ENCODE data around the gene ALK.

Gene ALK

DNA sequence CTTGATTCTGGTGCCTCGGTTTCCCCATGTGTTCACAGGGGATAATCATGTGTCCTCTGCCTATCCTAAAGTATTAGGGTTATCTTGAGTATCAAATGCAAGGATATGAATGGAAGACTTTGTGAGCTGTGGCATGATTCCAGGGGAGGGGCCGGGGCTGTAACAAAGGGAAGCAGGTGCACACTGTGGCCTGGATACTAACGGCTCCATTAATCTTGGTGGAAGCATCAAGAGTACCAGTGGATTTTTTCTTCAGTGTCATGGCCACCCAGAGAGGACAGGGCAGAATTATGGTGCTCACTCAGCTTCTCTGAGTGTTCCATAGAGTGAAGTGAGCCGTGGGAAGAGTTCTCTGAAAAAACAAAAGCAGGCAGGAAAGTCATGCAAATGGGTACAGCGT is 320.1 kb downstream of the ALK start:
- Histone ChIP-seq H3K4me2 (ENCODE audit: insufficient read depth, low read length, poor library complexity, severe bottlenecking) (no peak overlapping the region), H3K27me3 (ENCODE audit: control insufficient read depth in 3 of 3, insufficient read depth in 3 of 3, low read depth in 1 of 3, low read length in 3 of 3) (no peaks in the 10 kb centered on the region), H3K9ac (ENCODE audit: low read depth, low read length, poor library complexity) (no peak overlapping the region), H2BK120ac (ENCODE audit: low read depth, low read length) (no peak overlapping the region), H2AFZ (ENCODE audit: low read length) (no peak overlapping the region), H2BK12ac (ENCODE audit: low read length) (no peak overlapping the region), H3K18ac (ENCODE audit: low read length) (no peak overlapping the region), H3K9me3 (replicated peaks in 1 of 2; ENCODE audit: control insufficient read depth in 2 of 2, insufficient read depth in 1 of 2, low read depth in 1 of 2, low read length in 2 of 2) (peaks cover 0 to 9% of the 10 kb centered on the region in 2 donors), H3K4ac (ENCODE audit: low read length) (no peak overlapping the region), H3K23ac (ENCODE audit: low read depth, low read length, poor library complexity) (no peak overlapping the region), H2AK5ac (ENCODE audit: low read depth, low read length) (no peak overlapping the region), H4K91ac (ENCODE audit: low read depth, low read length, poor library complexity) (no peak overlapping the region), H3K79me1 (ENCODE audit: low read depth, low read length) (no peaks in the 10 kb centered on the region), H3K27ac (replicated peaks; ENCODE audit: low read length) (no peak overlapping the region), H3K14ac (ENCODE audit: low read length) (no peak overlapping the region), H3K36me3 (replicated peaks in 1 of 2; ENCODE audit: control insufficient read depth in 2 of 2, insufficient read depth in 2 of 2, low read length in 2 of 2) (no peaks in the 10 kb centered on the region), H3K4me3 (ENCODE audit: low read length in 2 of 2) (no peak overlapping the region), H2BK15ac (ENCODE audit: low read length) (no peak overlapping the region), H2BK5ac (ENCODE audit: low read length) (no peak overlapping the region), H3K4me1 (ENCODE audit: control insufficient read depth in 2 of 2, insufficient read depth in 1 of 2, low read depth in 1 of 2, low read length in 2 of 2) (peaks cover 0 to 7% of the 10 kb centered on the region in 2 donors), H4K8ac (ENCODE audit: low read depth, low read length) (no peak overlapping the region)
- no peak for DNase-seq (ENCODE audit: low spot score)
- no CpG with 5 or more reads among the region's 5 CpGs for WGBS, 2 donors (ENCODE audit: extremely low coverage in 2 of 2, insufficient read length in 2 of 2, insufficient replicate concordance in 1 of 2)

DNA sequence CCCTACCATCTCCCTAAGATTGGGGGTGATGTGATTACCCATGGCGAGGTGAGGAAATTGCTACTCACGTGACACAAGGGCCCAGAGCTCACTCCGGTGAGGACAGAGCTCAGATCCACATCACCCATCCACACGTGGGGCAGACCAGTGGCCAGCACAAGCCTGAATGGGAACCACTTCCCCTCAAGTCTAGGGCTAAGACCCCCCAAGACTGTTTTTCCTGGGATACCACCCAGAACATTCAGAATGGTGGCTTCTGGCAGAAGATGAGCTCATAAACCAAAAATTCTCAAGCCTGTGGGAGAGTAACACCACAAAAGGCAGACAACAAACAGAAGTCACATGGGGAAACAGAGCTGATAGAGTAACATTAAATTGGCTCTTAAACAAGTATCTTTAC is 321.4 kb downstream of the ALK start:
- Histone ChIP-seq H2BK12ac (ENCODE audit: low read length) (no peak overlapping the region), H4K8ac (ENCODE audit: low read depth, low read length) (no peak overlapping the region), H3K9me3 (replicated peaks in 1 of 2; ENCODE audit: control insufficient read depth in 2 of 2, insufficient read depth in 1 of 2, low read depth in 1 of 2, low read length in 2 of 2) (peaks cover 0 to 9% of the 10 kb centered on the region in 2 donors), H3K14ac (ENCODE audit: low read length) (no peak overlapping the region), H3K27me3 (ENCODE audit: control insufficient read depth in 3 of 3, insufficient read depth in 3 of 3, low read depth in 1 of 3, low read length in 3 of 3) (no peaks in the 10 kb centered on the region), H3K4me1 (ENCODE audit: control insufficient read depth in 2 of 2, insufficient read depth in 1 of 2, low read depth in 1 of 2, low read length in 2 of 2) (peaks cover 0 to 7% of the 10 kb centered on the region in 2 donors), H3K27ac (replicated peaks; ENCODE audit: low read length) (no peak overlapping the region), H3K9ac (ENCODE audit: low read depth, low read length, poor library complexity) (no peak overlapping the region), H4K91ac (ENCODE audit: low read depth, low read length, poor library complexity) (no peak overlapping the region), H3K4ac (ENCODE audit: low read length) (no peak overlapping the region), H2AK5ac (ENCODE audit: low read depth, low read length) (no peak overlapping the region), H2BK15ac (ENCODE audit: low read length) (no peak overlapping the region), H3K4me3 (ENCODE audit: low read length in 2 of 2) (no peak overlapping the region), H2BK120ac (ENCODE audit: low read depth, low read length) (no peak overlapping the region), H2BK5ac (ENCODE audit: low read length) (no peak overlapping the region), H3K18ac (ENCODE audit: low read length) (no peak overlapping the region), H3K79me1 (ENCODE audit: low read depth, low read length) (no peaks in the 10 kb centered on the region), H3K36me3 (replicated peaks in 1 of 2; ENCODE audit: control insufficient read depth in 2 of 2, insufficient read depth in 2 of 2, low read length in 2 of 2) (no peaks in the 10 kb centered on the region), H3K23ac (ENCODE audit: low read depth, low read length, poor library complexity) (no peak overlapping the region), H2AFZ (ENCODE audit: low read length) (no peak overlapping the region), H3K4me2 (ENCODE audit: insufficient read depth, low read length, poor library complexity, severe bottlenecking) (no peak overlapping the region)
- no CpG with 5 or more reads among the region's 4 CpGs for WGBS, 2 donors (ENCODE audit: extremely low coverage in 2 of 2, insufficient read length in 2 of 2, insufficient replicate concordance in 1 of 2)
- DNase-seq (ENCODE audit: low spot score), result no peak

- Histone ChIP-seq H2AK5ac (ENCODE audit: low read depth, low read length) (no peak overlapping the region), H4K8ac (ENCODE audit: low read depth, low read length) (no peak overlapping the region)
Observed at GRCh38 chr2:29598978-29599377, 322.4 kb downstream of the ALK start.

DNA sequence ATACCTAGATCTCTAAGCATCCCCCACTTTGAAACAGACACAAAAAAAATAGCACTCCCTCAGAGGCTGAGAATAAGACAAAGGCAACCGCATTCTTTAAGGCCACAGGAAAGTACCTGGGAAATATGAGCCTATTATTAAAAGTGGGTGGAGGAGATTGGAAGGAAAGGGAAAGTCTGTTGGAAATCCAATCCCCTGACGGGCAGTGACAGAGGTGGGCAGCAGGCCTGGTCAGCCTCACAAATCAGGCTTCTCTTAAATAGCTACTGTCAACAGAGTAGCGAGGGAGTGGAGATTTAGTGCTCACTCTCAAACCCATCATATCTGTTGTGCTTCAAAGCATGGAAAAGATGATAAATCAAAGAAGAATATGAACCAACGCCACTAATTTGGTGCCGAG is 324.4 kb downstream of the ALK start:
- H3K4ac ChIP-seq (ENCODE audit: low read length), result no peak overlapping the region
- no peak overlapping the region for H4K8ac ChIP-seq (ENCODE audit: low read depth, low read length)
- H3K27ac ChIP-seq (replicated peaks; ENCODE audit: low read length), result no peak overlapping the region
- no peak overlapping the region for H2AK5ac ChIP-seq (ENCODE audit: low read depth, low read length)
- H3K23ac ChIP-seq (ENCODE audit: low read depth, low read length, poor library complexity), result no peak overlapping the region
- H3K9me3 ChIP-seq (replicated peaks in 1 of 2; ENCODE audit: control insufficient read depth in 2 of 2, insufficient read depth in 1 of 2, low read depth in 1 of 2, low read length in 2 of 2), result peaks cover 0 to 9% of the 10 kb centered on the region in 2 donors
- no peaks in the 10 kb centered on the region for H3K4me1 ChIP-seq (ENCODE audit: control insufficient read depth in 2 of 2, insufficient read depth in 1 of 2, low read depth in 1 of 2, low read length in 2 of 2)
- H2BK120ac ChIP-seq (ENCODE audit: low read depth, low read length), result no peak overlapping the region
- no peaks in the 10 kb centered on the region for H3K79me1 ChIP-seq (ENCODE audit: low read depth, low read length)
- no peak for DNase-seq (ENCODE audit: low spot score)
- no peak overlapping the region for H4K91ac ChIP-seq (ENCODE audit: low read depth, low read length, poor library complexity)
- no peaks in the 10 kb centered on the region for H3K27me3 ChIP-seq (ENCODE audit: control insufficient read depth in 3 of 3, insufficient read depth in 3 of 3, low read depth in 1 of 3, low read length in 3 of 3)
- no CpG with 5 or more reads among the region's 5 CpGs for WGBS, 2 donors (ENCODE audit: extremely low coverage in 2 of 2, insufficient read length in 2 of 2, insufficient replicate concordance in 1 of 2)
- no peak overlapping the region for H3K4me2 ChIP-seq (ENCODE audit: insufficient read depth, low read length, poor library complexity, severe bottlenecking)
- H2BK15ac ChIP-seq (ENCODE audit: low read length), result no peak overlapping the region
- H3K4me3 ChIP-seq (ENCODE audit: low read length in 2 of 2), result no peak overlapping the region
- H3K36me3 ChIP-seq (replicated peaks in 1 of 2; ENCODE audit: control insufficient read depth in 2 of 2, insufficient read depth in 2 of 2, low read length in 2 of 2), result no peaks in the 10 kb centered on the region
- no peak overlapping the region for H3K9ac ChIP-seq (ENCODE audit: low read depth, low read length, poor library complexity)
- no peak overlapping the region for H2BK12ac ChIP-seq (ENCODE audit: low read length)
- no peak overlapping the region for H3K14ac ChIP-seq (ENCODE audit: low read length)
- no peak overlapping the region for H2AFZ ChIP-seq (ENCODE audit: low read length)
- H3K18ac ChIP-seq (ENCODE audit: low read length), result no peak overlapping the region
- H2BK5ac ChIP-seq (ENCODE audit: low read length), result no peak overlapping the region

More at GRCh38 chr2:29598978-29599377, 322.4 kb downstream of the ALK start:
- Histone ChIP-seq H2BK15ac (ENCODE audit: low read length) (no peak overlapping the region), H3K14ac (ENCODE audit: low read length) (no peak overlapping the region), H2BK120ac (ENCODE audit: low read depth, low read length) (no peak overlapping the region), H3K4me2 (ENCODE audit: insufficient read depth, low read length, poor library complexity, severe bottlenecking) (no peak overlapping the region), H3K36me3 (replicated peaks in 1 of 2; ENCODE audit: control insufficient read depth in 2 of 2, insufficient read depth in 2 of 2, low read length in 2 of 2) (no peaks in the 10 kb centered on the region), H2AFZ (ENCODE audit: low read length) (no peak overlapping the region), H3K27ac (replicated peaks; ENCODE audit: low read length) (no peak overlapping the region), H3K9me3 (replicated peaks in 1 of 2; ENCODE audit: control insufficient read depth in 2 of 2, insufficient read depth in 1 of 2, low read depth in 1 of 2, low read length in 2 of 2) (peaks cover 0 to 9% of the 10 kb centered on the region in 2 donors), H3K79me1 (ENCODE audit: low read depth, low read length) (no peaks in the 10 kb centered on the region), H3K9ac (ENCODE audit: low read depth, low read length, poor library complexity) (no peak overlapping the region), H3K18ac (ENCODE audit: low read length) (no peak overlapping the region), H3K4me1 (ENCODE audit: control insufficient read depth in 2 of 2, insufficient read depth in 1 of 2, low read depth in 1 of 2, low read length in 2 of 2) (peaks cover 0 to 3% of the 10 kb centered on the region in 2 donors), H3K4ac (ENCODE audit: low read length) (no peak overlapping the region), H2BK12ac (ENCODE audit: low read length) (no peak overlapping the region), H4K91ac (ENCODE audit: low read depth, low read length, poor library complexity) (no peak overlapping the region), H3K23ac (ENCODE audit: low read depth, low read length, poor library complexity) (no peak overlapping the region), H2BK5ac (ENCODE audit: low read length) (no peak overlapping the region), H3K4me3 (ENCODE audit: low read length in 2 of 2) (no peak overlapping the region), H3K27me3 (ENCODE audit: control insufficient read depth in 3 of 3, insufficient read depth in 3 of 3, low read depth in 1 of 3, low read length in 3 of 3) (no peaks in the 10 kb centered on the region)
- WGBS, 2 donors (ENCODE audit: extremely low coverage in 2 of 2, insufficient read length in 2 of 2, insufficient replicate concordance in 1 of 2), result no CpG with 5 or more reads among the region's 2 CpGs
- DNase-seq (ENCODE audit: low spot score), result no peak

All from neuronal stem cell (in vitro differentiated cells).